ENCODE results near the gene STK38L. TPM values are rescaled to one million over a fixed set of nuclear protein-coding genes. Genes with fewer than 3 reads are reported as not detected.

STK38L gene
- total RNA-seq, 4 donors from 2014 or later, result 64.6 to 102 (median 82.4) TPM

GRCh38 chr12:27305673-27306456 is 61.8 kb downstream of the STK38L start:
- Histone ChIP-seq H3K36me3 (peaks cover 19 to 66% (median 30%) of the 10 kb centered on the region in 4 donors), H3K27me3 (no peaks in the 10 kb centered on the region), H3K9me3 (no peaks in the 10 kb centered on the region), H3K4me1 (peaks cover 0 to 39% (median 31%) of the 10 kb centered on the region in 4 donors), H3K4me3 (no peak overlapping the region), H3K27ac (replicated peaks in 1 of 4) (peak overlapping the region; percentile 46 to 64 (median 55))
- intact Hi-C loops (cut with DNase I), result loop anchor here (2.0 to 5.0 kb wide), 5 partner anchors 61 to 369 kb away; partner anchors contain the start of genes FGFR1OP2, INTS13, STK38L and TM7SF3
- TF ChIP-seq POLR2A (IDR thresholded peaks at IDR 0.05; ENCODE audit: low read depth), result no peak
- no peak for TF ChIP-seq EP300 (IDR thresholded peaks at IDR 0.05)
- TF ChIP-seq CTCF (IDR thresholded peaks at IDR 0.05), result peak; percentile 37 to 64 (median 60)
- TF ChIP-seq POLR2AphosphoS5 (IDR thresholded peaks at IDR 0.05), result no peak
- 52% methylated on average over 1 of the region's 1 CpG for WGBS
- DNase-seq (ENCODE audit: extremely low spot score), result no peak

- intact Hi-C loops (cut with DNase I), result loop anchor here (5.0 kb wide), 3 partner anchors 167 to 372 kb away; partner anchors contain the start of genes FGFR1OP2, INTS13 and TM7SF3
- H3K36me3 ChIP-seq, result peaks cover 30 to 72% (median 48%) of the 10 kb centered on the region in 4 donors
- no peak for DNase-seq (ENCODE audit: extremely low spot score)
- no peak overlapping the region for H3K4me3 ChIP-seq
- TF ChIP-seq CTCF (IDR thresholded peaks at IDR 0.05) (no peak), POLR2A (IDR thresholded peaks at IDR 0.05; ENCODE audit: low read depth) (no peak), EP300 (IDR thresholded peaks at IDR 0.05) (no peak), POLR2AphosphoS5 (IDR thresholded peaks at IDR 0.05) (no peak)
- H3K27ac ChIP-seq (replicated peaks in 1 of 4), result no peak overlapping the region
- peaks cover 0 to 23% (median 20%) of the 10 kb centered on the region in 4 donors for H3K4me1 ChIP-seq
- no peaks in the 10 kb centered on the region for H3K9me3 ChIP-seq
- no peaks in the 10 kb centered on the region for H3K27me3 ChIP-seq
- 93% methylated on average over 2 of the region's 2 CpGs for WGBS
These were observed 65.4 kb downstream of the STK38L start for GRCh38 chr12:27309293-27309994.

- no peak overlapping the region for H3K4me3 ChIP-seq
- 100% methylated on average over 1 of the region's 1 CpG for WGBS
- no peak for TF ChIP-seq POLR2AphosphoS5 (IDR thresholded peaks at IDR 0.05)
- no peak for TF ChIP-seq EP300 (IDR thresholded peaks at IDR 0.05)
- no peak for TF ChIP-seq CTCF (IDR thresholded peaks at IDR 0.05)
- TF ChIP-seq POLR2A (IDR thresholded peaks at IDR 0.05; ENCODE audit: low read depth), result no peak
- H3K36me3 ChIP-seq, result peaks cover 30 to 77% (median 52%) of the 10 kb centered on the region in 4 donors
- H3K27me3 ChIP-seq, result no peaks in the 10 kb centered on the region
- H3K27ac ChIP-seq (replicated peaks in 1 of 4), result no peak overlapping the region
- no peaks in the 10 kb centered on the region for H3K9me3 ChIP-seq
- DNase-seq (ENCODE audit: extremely low spot score), result no peak
- H3K4me1 ChIP-seq, result peaks cover 0 to 19% (median 17%) of the 10 kb centered on the region in 4 donors
- intact Hi-C loops (cut with DNase I), result loop anchor here (5.0 kb wide), 3 partner anchors 168 to 373 kb away; partner anchors contain the start of genes FGFR1OP2, INTS13 and TM7SF3
These were observed 65.9 kb downstream of the STK38L start for GRCh38 chr12:27309995-27310315.

- TF ChIP-seq EP300 (IDR thresholded peaks at IDR 0.05), result no peak
- no peak for TF ChIP-seq POLR2AphosphoS5 (IDR thresholded peaks at IDR 0.05)
- no peak for TF ChIP-seq POLR2A (IDR thresholded peaks at IDR 0.05; ENCODE audit: low read depth)
- TF ChIP-seq CTCF (IDR thresholded peaks at IDR 0.05), result no peak
- Histone ChIP-seq H3K9me3 (no peaks in the 10 kb centered on the region), H3K27ac (replicated peaks in 1 of 4) (no peak overlapping the region), H3K4me1 (no peaks in the 10 kb centered on the region), H3K27me3 (no peaks in the 10 kb centered on the region), H3K4me3 (no peak overlapping the region), H3K36me3 (peaks cover 37 to 96% (median 81%) of the 10 kb centered on the region in 4 donors)
- no peak for DNase-seq (ENCODE audit: extremely low spot score)
- 80% methylated on average over 1 of the region's 1 CpG for WGBS
- intact Hi-C loops (cut with DNase I), result no loop called here
These were observed 72.9 kb downstream of the STK38L start for GRCh38 chr12:27316947-27317346.

Data from esophagus muscularis mucosa (tissue), 4 donors.